Endothelial cell of umbilical vein (primary cell): ENCODE results near the gene TEDC1.
A peak's percentile ranks its signal among the peaks of the same experiment; 100 is the strongest.

Source experiments
- EZH2 ChIP-seq: IDR thresholded peaks from 2 replicates; pipeline ENCODE4 v1.6.1; 2012; ENCODE audit warnings: borderline replicate concordance, low read depth, mild to moderate bottlenecking, moderate library complexity, low read length, inconsistent platforms; ENCODE audit not compliant: severe bottlenecking
- JUN ChIP-seq: IDR thresholded peaks from 2 replicates; pipeline ENCODE4 v1.6.1; 2011; ENCODE audit warnings: borderline replicate concordance, low read depth; ENCODE audit not compliant: insufficient read length, insufficient read depth
- POLR2A ChIP-seq: IDR thresholded peaks from 2 replicates; pipeline ENCODE4 v1.6.1; 2012; ENCODE audit warnings: low read depth, mild to moderate bottlenecking, control low read depth, low read length
- TF ChIP-seq, protein P1 (sequence below), 2 donors: IDR thresholded peaks; 1 replicate in 1 of 2; 2 replicates in 1 of 2; pipeline ENCODE4 v1.5.1; 2011; ENCODE audit warnings: low read length in 2 of 2, mild to moderate bottlenecking in 2 of 2, moderate library complexity in 2 of 2, control low read depth in 1 of 2, inconsistent platforms in 1 of 2, low read depth in 1 of 2; ENCODE audit not compliant: insufficient read depth in 1 of 2; ENCODE audit errors: extremely low read depth in 1 of 2

DNA sequence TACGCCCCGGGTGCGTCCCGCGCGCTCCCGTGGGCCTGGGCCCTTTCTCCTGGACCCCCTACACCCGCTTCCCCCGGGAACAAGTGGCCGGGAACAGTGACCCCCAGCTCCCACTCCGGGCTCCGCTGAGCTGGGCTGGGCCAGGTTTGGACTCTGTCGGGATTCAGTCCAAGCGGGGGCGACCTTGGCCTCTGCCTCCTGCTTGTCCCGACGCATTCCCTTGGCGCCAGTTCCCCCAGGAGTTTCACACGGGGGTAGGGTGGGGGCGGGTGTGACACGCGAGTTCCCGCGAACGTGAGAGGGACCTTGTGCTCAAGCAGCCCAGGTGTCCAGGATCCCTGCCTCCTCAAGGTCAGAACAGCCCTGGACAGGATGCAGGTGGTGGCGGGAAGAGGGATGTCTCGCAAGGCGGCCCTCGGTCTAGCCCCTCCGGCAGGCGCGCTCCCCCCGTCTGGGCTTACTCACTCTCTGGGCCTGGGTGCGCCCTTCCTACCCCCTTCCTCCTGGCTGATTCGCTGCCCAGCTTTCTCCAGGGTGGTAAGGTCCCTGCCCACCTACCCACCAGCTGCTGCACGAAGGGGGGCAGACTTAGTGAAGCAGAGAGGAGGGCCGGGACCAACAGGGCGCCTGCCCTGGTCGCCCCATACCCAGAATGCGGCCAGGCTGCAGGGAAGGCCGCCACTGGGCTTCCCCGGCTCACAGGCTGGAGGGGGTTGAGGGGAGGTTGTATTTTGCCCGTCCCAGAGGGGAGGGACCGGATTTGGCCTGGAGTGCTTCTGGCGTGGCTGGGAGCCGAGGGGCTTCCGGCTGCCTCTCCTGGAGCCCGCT, 15.6 kb upstream of the TEDC1 start:
- TF ChIP-seq POLR2A (peak; percentile 63), EZH2 (no peak), JUN (no peak)
- TF ChIP-seq, protein P1, sequence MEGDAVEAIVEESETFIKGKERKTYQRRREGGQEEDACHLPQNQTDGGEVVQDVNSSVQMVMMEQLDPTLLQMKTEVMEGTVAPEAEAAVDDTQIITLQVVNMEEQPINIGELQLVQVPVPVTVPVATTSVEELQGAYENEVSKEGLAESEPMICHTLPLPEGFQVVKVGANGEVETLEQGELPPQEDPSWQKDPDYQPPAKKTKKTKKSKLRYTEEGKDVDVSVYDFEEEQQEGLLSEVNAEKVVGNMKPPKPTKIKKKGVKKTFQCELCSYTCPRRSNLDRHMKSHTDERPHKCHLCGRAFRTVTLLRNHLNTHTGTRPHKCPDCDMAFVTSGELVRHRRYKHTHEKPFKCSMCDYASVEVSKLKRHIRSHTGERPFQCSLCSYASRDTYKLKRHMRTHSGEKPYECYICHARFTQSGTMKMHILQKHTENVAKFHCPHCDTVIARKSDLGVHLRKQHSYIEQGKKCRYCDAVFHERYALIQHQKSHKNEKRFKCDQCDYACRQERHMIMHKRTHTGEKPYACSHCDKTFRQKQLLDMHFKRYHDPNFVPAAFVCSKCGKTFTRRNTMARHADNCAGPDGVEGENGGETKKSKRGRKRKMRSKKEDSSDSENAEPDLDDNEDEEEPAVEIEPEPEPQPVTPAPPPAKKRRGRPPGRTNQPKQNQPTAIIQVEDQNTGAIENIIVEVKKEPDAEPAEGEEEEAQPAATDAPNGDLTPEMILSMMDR (IDR thresholded peaks at IDR 0.05; ENCODE audit: extremely low read depth in 1 of 2, insufficient read depth in 1 of 2, low read depth in 1 of 2, low read length in 2 of 2), result no peak
